ENCODE results near the gene DUSP10.

DUSP10 gene

DNA sequence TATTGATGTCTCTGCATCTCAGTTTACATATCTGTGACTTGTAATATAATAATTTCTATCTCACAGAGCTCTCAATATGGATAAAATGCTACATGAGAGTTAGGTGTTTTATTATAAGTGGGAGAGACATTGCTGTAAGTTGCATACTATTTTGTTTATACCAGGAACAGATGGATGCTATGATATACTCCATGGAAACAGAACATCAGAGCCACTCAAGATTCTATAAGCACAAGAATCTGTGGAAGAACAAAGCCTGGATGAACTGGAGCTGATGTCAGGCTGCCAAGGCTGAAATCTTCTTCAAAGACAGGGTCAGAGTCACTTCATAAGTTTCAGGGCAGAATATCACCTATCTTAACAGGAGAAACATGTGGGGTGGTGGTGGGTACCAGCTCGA is 30.2 kb downstream of the DUSP10 start:
- DNase-seq, result no peak

DNA sequence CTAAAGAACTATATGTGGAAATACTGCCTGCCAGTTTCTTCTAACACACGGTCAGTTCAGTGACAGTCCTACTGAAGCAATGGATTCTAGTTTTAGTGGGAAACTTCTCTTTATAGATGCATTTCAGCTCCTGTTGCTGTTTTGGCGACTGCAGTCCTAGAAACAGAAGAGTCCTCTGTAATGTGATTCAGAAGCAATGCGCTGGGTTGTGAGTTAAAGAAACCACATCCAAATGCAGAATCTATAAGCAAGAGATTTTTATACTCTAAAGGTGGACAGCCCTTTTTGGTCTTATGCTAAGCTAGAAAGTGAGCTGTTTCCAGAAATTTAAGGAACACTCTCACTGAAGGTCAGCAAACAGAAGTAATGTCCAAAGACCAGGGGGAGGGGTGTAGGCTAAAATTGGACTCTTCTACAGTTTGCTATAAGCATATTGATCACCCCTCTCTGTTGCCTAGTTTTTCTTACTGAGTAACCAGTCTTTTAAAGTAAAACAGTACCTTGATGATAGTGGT is 30.8 kb downstream of the DUSP10 start:
- no peak for DNase-seq

DNA sequence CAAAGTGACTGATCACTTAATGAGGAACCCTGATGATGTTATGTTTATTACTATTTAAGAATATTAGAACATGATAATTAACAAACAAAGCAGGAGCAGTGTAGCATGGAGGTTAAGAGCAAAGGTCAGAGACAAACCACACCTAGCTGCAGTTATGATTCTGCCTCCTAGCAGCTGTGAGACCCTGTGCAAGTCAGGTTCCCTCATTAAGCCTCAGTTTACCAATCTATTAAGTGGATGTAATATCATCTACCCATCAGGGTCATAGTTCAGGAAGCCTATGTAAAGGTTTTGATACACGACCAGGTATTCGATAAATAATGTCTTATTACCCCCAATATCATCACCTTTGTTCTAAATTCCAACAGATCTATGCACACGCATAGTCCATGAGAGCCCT is 32.0 kb downstream of the DUSP10 start:
- no peak for DNase-seq

DNA sequence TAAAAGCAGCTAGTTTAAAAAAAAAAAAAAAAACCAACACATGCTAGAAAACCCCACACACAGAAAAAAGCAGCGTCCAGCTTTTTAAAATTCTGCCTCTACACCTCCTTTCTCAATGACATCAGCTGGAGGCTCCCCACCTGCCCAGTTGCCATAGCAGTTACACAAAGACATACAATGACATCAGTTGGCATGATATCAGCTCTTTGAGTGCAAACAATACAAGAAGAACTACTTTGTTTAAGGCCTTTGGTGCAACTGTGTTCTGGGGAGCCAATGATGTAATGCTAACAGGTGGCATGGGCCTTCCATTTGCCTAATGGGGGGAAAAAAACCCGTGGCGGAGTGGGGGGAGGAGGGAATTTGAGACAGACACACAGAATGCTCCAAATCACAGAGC is 32.9 kb downstream of the DUSP10 start:
- peak; percentile 59 for DNase-seq

DNA sequence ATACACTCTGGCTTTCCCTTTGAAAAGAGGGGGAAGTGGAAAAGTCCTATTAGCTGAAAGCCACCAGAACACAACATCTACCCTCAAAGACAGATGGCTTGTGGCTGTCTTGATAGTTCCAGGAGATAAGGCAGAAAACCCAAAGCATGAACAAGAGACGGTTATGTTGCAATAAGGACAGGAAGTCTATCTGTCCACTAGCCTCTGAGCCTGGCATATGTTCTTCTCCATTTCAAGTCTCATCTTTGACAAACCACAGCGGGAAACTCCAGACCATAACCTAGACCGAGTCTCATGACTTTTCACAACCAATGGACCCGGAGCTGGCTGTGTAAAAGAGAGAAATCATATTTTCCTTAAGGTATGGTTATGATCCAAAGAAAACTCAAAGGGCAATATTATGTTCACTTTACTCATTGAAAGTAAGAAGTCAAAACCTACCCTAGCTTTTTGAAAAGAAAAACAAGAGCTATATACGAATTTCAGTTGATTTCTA is 33.8 kb downstream of the DUSP10 start:
- no peak for DNase-seq

DNA sequence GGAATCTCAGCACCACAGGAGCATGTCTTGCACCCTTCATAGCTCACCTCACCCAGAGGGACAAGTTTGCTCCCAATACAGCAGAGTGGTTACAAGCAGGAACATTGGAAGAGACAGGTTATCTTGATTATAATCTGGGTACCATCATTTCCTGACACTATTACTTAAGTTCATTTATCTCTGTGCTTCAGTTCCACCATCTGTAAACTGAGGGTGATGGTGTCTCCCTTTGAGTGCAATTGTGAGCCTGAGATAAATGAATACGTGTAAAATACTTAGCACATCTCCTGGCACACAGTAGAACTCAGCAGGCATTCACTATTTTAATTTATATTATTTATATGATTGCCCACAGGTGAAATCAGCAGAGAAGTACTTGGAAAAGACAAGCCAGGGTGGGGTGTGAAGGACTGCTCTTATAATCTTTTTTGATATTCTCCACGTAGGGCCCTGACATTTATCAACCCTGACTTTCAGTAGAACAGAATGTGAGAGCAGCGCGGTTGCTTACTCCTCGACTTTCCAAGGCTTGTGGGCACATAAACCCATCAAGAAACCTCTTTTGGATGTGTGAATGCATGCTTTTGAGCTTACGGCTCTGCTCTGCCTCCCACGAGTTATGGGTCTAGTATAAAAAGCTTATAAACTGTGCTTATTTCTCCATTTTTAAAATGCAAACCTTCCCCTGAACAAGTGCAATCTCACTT is 34.9 kb downstream of the DUSP10 start:
- no peak for DNase-seq

DNA sequence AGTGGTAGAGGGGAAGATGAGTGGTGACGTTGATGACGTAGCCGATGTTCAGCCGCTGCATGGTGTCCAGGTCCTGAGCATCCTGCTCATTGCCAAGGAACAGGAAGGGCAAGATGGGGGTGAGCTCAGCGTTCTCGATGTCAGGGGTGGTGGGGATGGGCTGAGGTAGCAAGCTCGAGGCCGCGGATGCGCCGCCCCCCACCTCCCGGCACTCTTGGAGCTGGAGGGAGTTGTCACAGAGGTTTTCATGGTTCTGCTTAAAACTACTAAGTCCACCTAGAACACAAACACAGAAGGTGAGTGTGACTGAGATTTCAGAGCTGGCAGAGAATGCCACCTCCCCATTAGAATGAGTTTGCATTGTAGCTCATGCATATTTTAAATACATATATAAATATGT is 35.7 kb downstream of the DUSP10 start:
- no peak for DNase-seq

DNA sequence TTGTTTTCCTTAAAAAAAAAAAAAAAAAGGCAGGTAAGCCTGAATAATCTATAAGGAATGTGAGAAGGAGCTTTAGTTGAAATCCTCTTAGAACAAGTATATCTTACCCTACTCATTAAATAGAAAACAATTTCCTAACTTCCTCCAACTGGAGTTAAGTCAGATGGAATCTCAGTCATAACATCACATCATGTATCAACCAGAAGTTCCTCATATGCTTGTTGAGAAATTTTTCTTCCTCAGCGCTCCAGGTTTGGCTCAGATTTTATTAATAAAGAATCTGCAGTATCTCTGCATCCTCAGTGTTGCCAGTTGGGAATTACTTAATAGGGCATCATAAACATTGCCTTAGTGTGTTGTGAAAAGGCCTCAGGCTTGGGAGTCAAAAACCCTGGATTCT is 37.6 kb downstream of the DUSP10 start:
- DNase-seq, result no peak

DNA sequence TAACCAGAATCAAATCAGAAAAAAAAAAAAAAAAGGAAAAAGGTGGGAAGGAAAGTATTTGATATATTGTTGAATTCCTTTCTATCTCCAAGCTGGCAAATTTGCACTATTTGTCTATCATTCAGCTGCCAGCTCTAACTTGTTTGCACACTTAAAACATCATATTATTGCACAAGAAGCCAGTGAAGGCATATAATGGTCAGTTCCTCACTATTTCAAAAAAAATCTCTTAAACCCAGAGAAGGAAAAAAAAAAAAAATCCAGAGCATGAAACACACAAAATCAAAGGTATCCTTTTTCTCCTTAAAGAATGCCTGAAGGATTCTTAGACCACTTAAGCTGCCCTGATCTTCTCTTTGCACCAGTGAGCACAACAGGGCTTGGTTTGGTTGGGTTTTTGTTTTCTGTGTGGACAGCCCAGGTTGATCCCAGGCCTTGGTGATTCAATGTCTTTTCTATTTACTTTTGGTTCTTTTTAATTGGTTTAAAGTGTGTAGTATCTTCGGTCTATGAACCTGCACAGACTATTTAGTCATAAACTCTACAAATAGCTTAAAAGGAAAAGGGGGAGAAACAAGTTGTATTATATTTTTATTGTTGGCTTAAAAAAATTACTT is 40.2 kb downstream of the DUSP10 start:
- peak; percentile 75 for DNase-seq

DNA sequence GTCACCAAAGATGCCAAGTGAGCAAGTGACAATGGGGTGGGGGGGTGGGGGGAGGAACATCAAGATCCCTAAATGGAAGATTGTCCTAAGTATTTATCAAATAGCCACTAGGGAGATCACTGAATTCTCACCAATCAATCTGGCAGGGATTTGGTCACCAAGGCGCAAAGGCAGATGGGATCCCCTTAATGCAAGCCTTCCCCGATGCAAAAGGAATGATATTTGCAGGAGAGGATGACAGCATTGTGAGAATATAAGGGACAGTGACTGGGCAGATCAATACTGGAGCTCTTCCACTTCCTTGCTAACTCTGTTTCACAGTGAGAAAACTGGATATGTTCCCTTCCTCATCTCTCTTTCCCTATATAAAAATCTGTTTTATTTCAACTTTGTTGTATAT is 40.9 kb downstream of the DUSP10 start:
- DNase-seq, result no peak

DNA sequence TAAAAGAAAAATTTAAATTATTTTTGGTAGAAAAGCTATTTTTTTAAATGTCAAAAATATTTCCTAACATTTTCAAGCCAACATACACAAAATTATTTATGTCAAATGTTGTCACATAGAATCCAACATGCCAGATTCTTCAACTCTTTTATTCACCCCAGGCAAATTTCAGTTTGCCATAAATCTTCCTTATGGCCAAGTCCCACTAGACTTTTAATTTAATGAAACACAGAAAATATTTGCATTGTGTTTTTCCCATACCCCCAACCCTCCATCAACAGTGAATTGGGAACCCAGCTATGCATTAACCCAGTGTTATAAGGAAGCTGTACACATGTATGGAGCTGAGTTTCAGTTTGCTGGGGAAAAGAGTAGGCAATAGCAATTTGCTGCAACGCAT is 41.4 kb downstream of the DUSP10 start:
- no peak for DNase-seq

DNA sequence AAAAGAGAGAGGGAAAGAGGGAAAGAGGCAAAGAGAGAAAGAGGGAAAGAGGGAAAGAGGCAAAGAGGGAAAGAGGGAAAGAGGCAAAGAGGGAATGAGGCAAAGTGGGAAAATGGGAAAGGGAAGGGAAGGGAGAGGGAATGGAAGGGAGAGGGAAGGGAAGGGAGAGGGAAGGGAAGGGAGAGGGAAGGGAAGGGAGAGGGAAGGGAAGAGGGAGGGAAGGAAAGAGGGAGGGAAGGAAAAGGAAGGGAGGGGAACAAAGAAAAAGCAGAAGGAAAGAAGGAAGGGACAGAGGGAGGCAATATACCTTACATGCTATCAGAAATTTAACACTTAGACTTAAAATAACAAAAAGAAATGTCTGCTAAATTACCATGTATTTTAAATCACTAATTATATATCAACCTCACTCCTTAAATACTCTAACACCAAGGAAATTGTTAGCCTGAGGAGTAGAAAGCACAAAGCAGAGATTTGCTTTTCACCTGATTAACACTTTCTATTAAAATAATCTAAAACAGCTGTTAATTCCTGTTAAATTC is 41.8 kb downstream of the DUSP10 start:
- no peak for DNase-seq

DNA sequence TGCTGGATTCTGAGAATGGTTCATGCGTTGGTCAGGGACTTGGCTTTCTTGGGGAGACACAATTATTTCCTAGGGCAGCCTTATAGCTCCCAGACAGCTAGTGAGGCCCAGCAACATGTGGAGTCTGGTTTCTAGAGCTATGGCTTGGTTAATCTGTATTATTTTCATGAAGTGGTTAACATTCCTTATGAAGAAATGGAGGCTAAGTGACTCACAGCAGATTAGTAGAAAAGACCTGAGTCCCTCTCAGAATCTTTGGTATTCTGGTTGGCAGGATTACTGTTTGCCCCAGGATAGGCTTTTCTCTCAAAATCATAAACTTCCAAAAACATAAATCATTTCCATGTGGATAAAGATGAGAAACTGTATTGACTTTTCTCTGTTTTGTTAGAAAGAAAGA is 42.3 kb downstream of the DUSP10 start:
- DNase-seq, result no peak

DNA sequence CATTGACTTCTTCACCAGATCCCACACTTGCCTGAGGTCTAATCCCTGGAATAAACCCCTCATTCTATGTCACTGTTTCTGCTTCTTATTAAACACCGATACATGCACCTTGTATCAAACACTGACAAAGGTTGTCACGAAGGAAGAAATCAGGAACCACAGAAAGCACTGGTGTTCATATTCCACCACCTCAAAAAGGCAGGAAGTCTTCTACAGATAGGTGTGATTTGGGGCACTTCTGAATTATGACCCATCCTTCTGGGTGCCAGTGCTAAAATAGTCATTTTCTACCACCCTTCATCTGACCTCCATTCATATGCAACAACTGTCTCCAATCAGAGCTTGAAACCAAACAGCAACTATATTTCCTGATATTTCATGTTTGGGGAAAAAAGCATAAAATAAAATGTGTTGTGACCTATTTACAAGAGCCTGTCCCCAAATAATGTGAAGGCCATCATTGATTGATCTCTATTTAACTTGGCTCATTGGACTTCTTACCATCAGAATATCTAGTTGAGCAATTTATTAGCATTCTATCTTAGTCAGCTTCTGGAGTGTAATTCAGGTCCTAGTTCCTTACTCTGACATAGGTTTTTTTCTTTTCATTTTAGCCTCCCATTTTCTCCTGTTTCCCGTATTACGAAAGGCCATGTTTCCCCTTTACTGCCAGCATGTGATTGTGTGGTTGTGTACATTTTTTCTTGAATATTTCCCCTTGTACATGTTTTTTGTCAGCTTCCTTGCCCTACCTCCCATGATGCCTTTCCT is 43.1 kb downstream of the DUSP10 start:
- DNase-seq, result no peak

DNA sequence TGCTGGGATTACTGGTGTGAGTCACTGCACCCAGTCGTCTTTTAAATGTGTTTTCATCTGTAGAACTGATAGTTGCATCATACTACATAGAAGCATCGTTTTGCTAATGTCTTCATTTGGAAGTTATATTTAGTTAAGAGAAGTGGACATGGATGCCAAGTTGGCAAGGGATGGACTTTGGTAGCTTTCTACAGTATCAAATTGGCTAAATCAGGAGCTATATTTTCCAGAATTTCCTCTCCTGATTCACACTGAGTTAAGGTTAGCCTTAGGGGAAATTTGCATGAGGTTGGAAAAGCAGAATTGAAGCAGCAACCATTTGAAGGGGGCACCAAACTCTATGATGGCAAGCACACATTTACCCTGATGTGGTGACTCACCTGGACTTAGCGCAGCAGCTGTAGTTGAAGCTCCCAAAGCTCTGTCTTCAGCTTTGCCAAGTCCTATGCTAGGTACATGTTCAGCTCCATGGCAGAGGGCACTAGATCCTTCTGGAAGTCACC is 43.9 kb downstream of the DUSP10 start:
- DNase-seq, result no peak

DNA sequence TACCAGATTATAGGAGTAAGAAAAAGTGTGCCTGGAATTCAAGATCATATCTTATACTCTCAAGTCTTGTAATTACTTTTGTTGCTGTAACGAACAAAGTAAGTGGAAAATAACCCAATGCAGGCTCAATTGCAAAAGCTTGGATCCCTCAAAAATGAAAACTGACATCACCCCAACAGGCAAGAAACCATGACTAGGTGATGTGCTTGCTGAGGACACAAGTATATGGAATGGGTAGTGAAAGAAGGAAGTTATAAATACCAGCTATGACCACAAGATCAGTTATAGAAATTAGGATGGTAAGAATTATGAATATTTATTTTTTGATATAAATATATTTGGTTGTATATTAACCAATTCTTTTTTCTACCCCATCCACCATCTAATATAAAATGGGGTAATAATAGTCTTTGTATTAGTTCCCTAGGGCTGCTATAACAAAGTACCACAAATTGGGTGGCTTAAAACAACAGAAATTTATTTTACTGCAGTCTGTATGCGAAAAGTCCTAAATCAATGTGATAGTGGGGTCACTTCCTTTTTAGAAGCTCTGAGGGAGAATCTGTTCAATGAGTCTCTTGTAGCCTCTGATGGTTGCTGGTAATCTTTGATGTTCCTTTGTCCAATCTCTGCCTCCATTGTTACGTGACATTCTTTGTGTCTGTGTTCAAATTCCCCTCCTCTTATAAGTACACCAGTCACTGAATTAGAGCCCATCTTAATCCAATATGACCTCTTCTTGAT is 45.0 kb downstream of the DUSP10 start:
- DNase-seq, result no peak

DNA sequence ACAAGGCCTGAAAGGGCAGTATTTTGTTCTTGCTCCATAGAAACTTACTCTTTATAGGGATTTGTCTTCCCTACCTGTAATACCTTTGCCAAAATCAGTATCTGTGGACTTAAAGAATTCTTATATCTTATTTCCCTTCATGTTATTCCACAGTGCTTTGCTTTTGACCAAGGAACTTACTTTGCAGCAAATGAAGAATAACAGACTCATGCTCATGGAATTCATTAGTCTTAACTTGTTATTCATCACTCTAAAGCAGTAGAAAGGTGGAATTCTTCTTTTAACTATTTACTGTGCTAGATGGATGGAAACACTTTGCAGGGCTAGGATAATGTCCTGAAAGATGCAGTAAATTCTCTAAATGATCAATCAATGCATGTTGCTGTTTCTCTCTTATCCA is 45.9 kb downstream of the DUSP10 start:
- DNase-seq, result no peak

DNA sequence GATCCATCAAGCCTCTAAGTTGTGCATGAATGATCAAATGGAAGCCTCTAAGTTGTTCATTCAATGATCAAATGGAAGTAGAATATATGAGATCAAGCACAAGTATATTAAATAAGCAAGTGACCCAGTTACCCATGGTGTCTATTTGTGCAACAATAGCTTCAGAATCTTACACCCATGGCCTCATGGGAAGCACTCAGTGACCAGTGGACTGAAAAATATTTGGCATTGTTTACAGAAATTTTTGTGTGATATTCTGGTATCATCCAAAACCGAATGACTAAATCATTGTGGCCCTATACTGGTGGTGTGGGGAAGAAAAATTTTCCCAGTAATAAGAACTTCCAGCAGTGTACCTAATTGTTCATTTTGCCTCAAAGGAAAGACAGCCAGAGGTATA is 46.6 kb downstream of the DUSP10 start:
- DNase-seq, result no peak

DNA sequence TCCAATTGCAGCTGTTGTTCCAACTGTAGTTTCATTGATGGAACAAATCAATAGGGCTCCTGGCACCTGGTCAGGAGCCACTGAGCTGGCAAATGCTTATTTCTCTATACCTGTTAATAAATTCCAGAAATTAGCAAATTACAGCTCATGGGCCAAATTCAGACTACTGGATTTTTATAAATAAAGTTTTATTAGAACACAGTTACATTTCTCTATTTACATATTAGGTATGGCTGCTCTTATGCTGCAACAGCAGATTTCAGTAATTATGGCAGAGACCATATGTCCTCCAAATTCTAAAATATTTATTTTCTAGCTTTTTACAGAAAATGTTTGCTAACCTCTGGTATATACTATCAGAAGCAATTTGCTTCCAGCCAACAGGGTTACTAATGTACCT is 47.8 kb downstream of the DUSP10 start:
- no peak for DNase-seq

DNA sequence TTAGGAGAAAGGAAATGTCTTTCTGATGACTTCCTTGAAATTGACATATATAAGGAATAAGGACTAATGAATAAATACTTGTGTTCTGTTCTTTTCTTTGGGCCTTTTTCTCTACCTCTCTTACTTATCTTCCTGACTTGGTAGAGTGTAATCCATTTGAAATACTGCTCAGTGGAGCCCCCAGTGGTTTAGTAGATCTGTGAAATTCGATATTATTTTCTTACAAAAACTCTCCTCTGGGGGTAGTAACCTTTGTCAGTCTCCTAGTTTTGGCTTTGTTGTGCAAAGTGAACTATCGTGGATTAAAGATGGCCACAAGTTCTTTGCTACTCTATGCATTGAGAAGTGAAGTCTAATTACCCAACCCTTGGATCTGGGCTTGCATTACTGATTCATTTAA is 48.8 kb downstream of the DUSP10 start:
- DNase-seq, result no peak

DNA sequence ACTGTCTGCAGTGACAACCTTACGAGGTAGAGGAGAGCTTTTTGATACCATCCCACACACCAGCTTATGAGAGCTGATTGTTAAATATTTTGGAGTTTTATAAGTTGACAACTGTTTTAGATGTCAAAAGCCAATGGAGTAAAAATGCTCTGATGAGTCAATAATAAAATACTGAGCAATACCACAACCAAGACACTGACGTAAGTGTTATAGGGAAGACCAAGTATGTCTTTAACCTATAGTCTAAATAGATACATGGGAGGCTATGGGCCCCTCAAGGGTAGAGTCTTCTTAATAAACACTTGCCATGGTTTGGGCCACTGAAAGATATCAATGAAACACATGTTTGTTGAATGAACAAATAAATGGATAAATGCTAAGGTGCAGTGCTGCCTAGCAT is 49.2 kb downstream of the DUSP10 start:
- no peak for DNase-seq

DNA sequence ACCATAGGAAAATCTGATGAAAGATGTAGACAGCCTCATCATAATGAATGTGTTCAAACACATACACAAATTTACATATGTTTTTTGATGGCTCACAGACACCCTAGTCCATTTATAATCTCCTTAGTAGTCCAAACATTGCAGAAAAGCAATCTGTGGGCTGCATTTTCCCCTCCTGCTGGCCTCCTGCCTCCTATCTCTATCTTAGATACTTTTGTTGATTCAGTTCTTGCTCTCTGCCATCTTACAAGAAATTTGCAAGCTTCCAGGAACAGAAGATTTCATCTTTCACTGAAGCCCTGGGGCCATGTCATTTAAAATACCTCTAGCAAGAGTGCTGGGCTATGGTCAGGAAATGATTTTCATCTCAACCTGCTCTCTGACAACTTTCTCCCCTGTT is 50.6 kb downstream of the DUSP10 start:
- no peak for DNase-seq

DNA sequence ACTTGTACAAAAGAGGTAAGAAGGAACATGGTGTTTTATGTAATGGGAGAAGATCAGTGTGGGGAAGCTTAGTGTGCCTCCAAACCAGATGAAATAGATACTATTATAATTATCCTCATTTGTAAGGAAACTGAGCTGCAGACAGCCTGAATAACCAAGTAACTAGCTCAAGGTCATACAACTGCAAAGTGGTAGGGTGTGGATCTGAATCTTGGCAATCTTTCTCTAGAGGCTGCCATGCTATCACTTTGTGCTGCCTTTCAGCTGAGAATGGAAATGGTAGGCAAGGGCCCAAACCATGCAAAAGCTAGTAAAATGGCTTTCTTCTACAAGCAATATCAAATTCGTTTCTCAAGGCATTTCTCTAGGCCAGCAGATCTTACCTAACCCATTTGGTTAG is 51.0 kb downstream of the DUSP10 start:
- DNase-seq, result no peak
